Mucosa of descending colon (tissue), 3 donors: ENCODE measurements around the gene GPC6. TPM values are rescaled to one million over a fixed set of nuclear protein-coding genes. Genes with fewer than 3 reads are reported as not detected.

ENCODE experiments used
- ATAC-seq: fragments of 200-7000 bp; cut with Tn5 transposase; one replicate; pipeline ENCODE4 v1.9.1; 2020; ENCODE audit warnings: mild to moderate bottlenecking, moderate library complexity
- DNase-seq, 3 donors: peaks; one replicate each; pipeline ENCODE4 v3.0.0-alpha.2; 2020
- H3K36me3 ChIP-seq: fragments of 200-600 bp; one replicate; pipeline ENCODE4 v1.8.0; 2021; ENCODE audit warnings: low read depth, mild to moderate bottlenecking
- H3K4me1 ChIP-seq: fragments of 200-600 bp; one replicate; pipeline ENCODE4 v1.8.0; 2021; ENCODE audit warnings: low read depth, mild to moderate bottlenecking
- H3K4me3 ChIP-seq: fragments of 200-600 bp; one replicate; pipeline ENCODE4 v1.8.0; 2021; ENCODE audit warnings: mild to moderate bottlenecking
- H3K9me3 ChIP-seq: fragments of 200-600 bp; one replicate; pipeline ENCODE4 v1.8.0; 2021; ENCODE audit warnings: mild to moderate bottlenecking
- intact Hi-C, 2 donors: fragments of 100-400 bp; cut with DNase I in 1 of 2; cut with micrococcal nuclease in 1 of 2; formaldehyde crosslinking; loops; one replicate each; pipeline versions ENCODE4 v1.11.0 to v1.11.1; 2022; cut with DNase I, micrococcal nuclease
- total RNA-seq, 3 donors: library from RNA; stranded (reverse); fragmentation: NEBNext Ultra II Directional in 2 of 3; extraction: Animal tissue kit (Norgen Biotek cat#: 25700) in 2 of 3; gene quantifications; one replicate each; pipeline versions ENCODE4 v1.2.1 to v1.2.4, GENCODE V29; 2021 to 2023
- TF ChIP-seq, protein P1 (sequence below): fragments of 200-600 bp; IDR thresholded peaks from one replicate; pipeline ENCODE4 v1.8.0; 2022; ENCODE audit warnings: antibody characterized with exemption, mild to moderate bottlenecking
- donor health status: DM: no; HTN: no; CAD: no; lungs with moderate emphysema.
- donor health status: DM: no; HTN: no; CAD: no.
- donor health status: DM: no; HTN: yes; CAD: no.

The GPC6 gene
- total RNA-seq, 3 donors from 2014 or later, result 2.7 to 11.3 (median 7.5) TPM

DNA sequence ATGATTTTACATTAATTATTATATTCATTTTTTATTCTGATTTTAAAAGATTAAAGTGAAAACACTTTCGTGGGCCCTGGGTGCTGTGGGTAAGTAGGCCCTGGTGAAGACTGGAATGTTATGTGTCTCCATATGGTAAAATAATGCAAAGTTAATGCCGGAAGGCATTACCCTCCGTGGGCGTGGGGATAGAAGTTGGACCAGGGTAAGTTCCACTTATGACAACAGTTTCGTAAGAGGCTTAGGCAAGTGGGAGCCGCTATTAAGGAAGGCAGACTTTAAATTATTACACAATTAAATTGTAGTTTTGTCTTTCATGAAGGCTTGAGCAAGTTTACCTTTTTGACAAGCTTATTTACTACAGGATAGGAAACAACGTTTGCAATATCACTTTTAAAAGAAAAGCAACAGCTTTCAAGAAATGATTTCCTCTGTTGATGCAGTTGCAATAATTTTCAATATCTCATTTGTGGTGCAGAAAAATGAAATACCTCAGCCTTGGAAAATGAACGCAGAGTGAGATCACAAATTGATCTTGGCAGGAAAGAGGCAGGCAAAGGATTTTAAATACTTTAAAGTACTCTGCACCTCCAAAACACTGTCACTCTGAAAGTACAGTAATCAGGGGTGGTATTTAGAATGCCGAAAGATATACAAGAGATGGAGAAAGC lies 942.3 kb downstream of the GPC6 start:
- no peaks in the 10 kb centered on the region for H3K36me3 ChIP-seq

DNA sequence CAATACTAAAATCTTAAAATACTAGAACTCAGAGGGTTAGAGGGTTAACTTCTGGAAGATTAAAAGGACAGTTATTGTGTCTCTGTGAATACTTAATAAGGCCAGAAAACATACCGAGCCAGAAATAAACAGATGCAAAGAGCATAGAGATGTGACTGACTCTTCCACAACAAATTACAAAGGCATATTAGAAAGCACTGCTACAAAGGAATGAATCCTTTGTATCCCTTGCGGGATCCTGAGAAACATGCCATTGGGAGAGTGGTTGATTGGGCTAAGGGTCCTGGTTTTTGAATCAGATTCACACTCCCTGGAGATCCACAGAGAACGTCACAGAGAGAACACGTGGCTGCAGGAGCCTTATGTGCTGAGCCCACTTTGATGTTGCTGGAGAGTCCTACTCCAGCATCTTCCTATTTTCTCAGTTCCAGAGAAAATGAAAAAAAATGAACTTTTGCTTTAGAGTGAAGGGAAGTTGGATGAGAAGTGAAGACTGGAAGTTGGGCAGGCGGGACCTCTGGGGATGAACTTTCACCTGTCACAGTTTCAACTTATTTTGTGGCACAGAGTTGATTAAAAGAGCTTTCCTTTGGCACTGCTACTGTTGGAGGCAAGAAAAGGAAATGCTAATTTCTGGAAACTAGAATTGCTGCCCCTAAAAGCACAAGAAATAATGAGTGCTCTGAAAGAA lies 943.0 kb downstream of the GPC6 start:
- Histone ChIP-seq H3K36me3 (no peaks in the 10 kb centered on the region), H3K9me3 (no peaks in the 10 kb centered on the region), H3K4me3 (no peak overlapping the region), H3K4me1 (no peaks in the 10 kb centered on the region)
- TF ChIP-seq, protein P1, sequence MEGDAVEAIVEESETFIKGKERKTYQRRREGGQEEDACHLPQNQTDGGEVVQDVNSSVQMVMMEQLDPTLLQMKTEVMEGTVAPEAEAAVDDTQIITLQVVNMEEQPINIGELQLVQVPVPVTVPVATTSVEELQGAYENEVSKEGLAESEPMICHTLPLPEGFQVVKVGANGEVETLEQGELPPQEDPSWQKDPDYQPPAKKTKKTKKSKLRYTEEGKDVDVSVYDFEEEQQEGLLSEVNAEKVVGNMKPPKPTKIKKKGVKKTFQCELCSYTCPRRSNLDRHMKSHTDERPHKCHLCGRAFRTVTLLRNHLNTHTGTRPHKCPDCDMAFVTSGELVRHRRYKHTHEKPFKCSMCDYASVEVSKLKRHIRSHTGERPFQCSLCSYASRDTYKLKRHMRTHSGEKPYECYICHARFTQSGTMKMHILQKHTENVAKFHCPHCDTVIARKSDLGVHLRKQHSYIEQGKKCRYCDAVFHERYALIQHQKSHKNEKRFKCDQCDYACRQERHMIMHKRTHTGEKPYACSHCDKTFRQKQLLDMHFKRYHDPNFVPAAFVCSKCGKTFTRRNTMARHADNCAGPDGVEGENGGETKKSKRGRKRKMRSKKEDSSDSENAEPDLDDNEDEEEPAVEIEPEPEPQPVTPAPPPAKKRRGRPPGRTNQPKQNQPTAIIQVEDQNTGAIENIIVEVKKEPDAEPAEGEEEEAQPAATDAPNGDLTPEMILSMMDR, result no peak
- DNase-seq, result no peak
- no peak for ATAC-seq
- intact Hi-C loops, result no loop called here

More for the DNA sequence above, 942.3 kb downstream of the GPC6 start:
- Histone ChIP-seq H3K4me3 (no peak overlapping the region), H3K9me3 (no peaks in the 10 kb centered on the region), H3K4me1 (no peaks in the 10 kb centered on the region)
- intact Hi-C loops, result no loop called here
- ATAC-seq (no peak), DNase-seq (no peak)
- TF ChIP-seq, protein P1, result no peak

DNA sequence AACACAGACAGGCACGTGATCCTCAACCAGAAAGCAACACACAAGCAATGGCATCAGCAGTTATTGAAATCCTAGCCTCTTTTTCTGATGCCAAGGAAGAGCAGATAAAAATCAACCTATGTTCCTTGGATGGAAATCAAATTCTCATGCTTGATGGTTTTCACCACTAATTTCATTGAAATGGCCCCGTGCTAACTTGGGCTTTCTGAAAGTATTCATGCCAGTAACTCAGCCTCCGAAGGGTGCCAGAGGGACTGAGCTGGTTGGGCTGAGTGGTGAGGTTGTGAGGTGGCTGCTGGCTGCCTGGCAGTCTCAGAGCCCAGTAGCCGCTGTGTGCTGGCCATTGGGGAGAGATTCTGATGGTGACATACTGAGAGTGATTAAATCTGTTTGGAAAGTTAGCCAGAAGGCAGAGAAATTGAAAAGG lies 943.6 kb downstream of the GPC6 start:
- peak in 1 of 3 donors; percentile 44 for DNase-seq
- Histone ChIP-seq H3K36me3 (no peaks in the 10 kb centered on the region), H3K9me3 (no peaks in the 10 kb centered on the region), H3K4me3 (no peak overlapping the region), H3K4me1 (no peaks in the 10 kb centered on the region)
- no peak for ATAC-seq
- TF ChIP-seq, protein P1, result no peak
- intact Hi-C loops, result no loop called here

DNA sequence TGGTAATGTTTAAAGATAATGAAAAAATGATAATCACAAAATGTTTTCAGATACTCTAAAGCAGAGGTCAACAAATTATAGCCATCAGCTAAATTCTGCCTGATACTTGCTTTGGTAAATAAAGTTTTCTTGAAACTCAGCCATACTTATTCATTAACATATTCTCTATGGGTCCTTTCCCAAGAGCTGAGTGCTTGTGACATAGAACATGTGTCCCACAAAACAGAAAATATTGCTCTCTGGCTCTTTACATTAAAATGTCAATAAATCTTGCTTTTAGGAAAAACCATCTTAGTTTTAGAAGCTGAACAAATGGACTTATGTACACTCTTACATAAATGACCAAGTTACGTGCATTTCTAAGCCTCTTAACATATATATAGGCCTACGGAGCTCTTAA lies 945.8 kb downstream of the GPC6 start:
- Histone ChIP-seq H3K4me3 (no peak overlapping the region), H3K4me1 (no peaks in the 10 kb centered on the region), H3K9me3 (no peaks in the 10 kb centered on the region), H3K36me3 (no peaks in the 10 kb centered on the region)
- ATAC-seq, result no peak
- intact Hi-C loops, result no loop called here
- DNase-seq, result no peak
- TF ChIP-seq, protein P1, result no peak

DNA sequence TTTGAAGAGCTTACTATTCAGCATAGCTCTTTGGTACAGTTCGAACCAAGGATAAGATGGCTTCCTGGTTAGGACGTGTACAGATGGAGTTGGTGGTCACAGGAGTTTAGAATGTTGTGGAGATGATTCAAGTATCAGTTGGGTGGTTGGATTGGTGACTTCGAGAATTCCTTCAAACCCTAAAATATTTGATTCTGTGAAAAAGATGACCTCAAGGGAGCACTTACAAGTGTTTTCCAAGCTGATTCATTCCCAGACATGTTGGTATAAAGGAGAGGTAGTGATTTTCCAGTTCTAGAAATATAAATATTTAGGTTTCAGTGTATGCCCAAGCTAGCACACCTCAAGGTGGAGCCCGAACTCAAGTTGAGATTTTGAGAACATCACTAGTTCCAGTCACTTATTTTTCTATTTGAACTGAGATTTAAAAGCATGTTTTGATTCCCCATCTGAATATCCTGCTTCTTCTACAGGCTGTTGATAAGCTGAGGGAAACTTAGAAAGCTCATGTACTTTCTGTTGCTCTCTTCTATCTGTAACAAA lies 946.8 kb downstream of the GPC6 start:
- no peak for ATAC-seq
- TF ChIP-seq, protein P1, result no peak
- intact Hi-C loops, result no loop called here

More for the DNA sequence above, 946.8 kb downstream of the GPC6 start:
- Histone ChIP-seq H3K4me1 (no peaks in the 10 kb centered on the region), H3K9me3 (no peaks in the 10 kb centered on the region), H3K4me3 (no peak overlapping the region), H3K36me3 (no peaks in the 10 kb centered on the region)
- no peak for DNase-seq
